ENCODE data around the gene CR1. TPM values are rescaled to one million over a fixed set of nuclear protein-coding genes. Genes with fewer than 3 reads are reported as not detected.

The CR1 gene
- total and polyA plus RNA-seq, 9 of the 15 experiments (the other 6 are each of a cell fraction or from before 2014, with no cell fraction given), result 0.07 to 0.47 (median 0.18) TPM

GRCh38 chr1:207463021-207463420, 32.9 kb upstream of the CR1 start (continued):
- TF ChIP-seq, protein P1, sequence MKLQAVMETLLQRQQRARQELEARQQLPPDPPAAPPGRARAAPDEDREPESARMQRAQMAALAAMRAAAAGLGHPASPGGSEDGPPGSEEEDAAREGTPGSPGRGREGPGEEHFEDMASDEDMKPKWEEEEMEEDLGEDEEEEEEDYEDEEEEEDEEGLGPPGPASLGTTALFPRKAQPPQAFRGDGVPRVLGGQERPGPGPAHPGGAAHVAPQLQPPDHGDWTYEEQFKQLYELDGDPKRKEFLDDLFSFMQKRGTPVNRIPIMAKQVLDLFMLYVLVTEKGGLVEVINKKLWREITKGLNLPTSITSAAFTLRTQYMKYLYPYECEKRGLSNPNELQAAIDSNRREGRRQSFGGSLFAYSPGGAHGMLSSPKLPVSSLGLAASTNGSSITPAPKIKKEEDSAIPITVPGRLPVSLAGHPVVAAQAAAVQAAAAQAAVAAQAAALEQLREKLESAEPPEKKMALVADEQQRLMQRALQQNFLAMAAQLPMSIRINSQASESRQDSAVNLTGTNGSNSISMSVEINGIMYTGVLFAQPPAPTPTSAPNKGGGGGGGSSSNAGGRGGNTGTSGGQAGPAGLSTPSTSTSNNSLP (IDR thresholded peaks at IDR 0.05; ENCODE audit: borderline replicate concordance, low read depth, low read length), result 0 out of 2 replicates have a peak, but pooled peaks have one; percentile 19
- TF ChIP-seq KDM1A (IDR thresholded peaks at IDR 0.05) (peak; percentile 40 to 41; a peak in 2 of 4 replicates), HOXB6 (CRISPR knock-in tag; IDR thresholded peaks at IDR 0.05; ENCODE audit: borderline replicate concordance) (no peak), FOXA1 (IDR thresholded peaks at IDR 0.05; ENCODE audit: borderline replicate concordance) (no peak), FOSL1 (tag; conservative IDR thresholded peaks at IDR 0.05) (peak; percentile 79), SRSF7 (optimal IDR thresholded peaks at IDR 0.05; ENCODE audit: low read depth, low read length) (no peak), SMARCB1 (IDR thresholded peaks at IDR 0.05; ENCODE audit: insufficient read length, low read depth) (peak; percentile 33), RCOR1 (IDR thresholded peaks at IDR 0.05; ENCODE audit: borderline replicate concordance in 1 of 2, low read depth in 2 of 2, low read length in 2 of 2) (peak in 1 of 2 experiments; percentile 35; a peak in 1 of 4 replicates), RNF2 (IDR thresholded peaks at IDR 0.05) (no peak), CEBPG (CRISPR knock-in tag; IDR thresholded peaks at IDR 0.05) (no peak), CEBPG (tag; conservative IDR thresholded peaks at IDR 0.05 in 1 of 2, IDR thresholded peaks at IDR 0.05 in 1 of 2) (peak in 1 of 2 experiments; percentile 52; a peak in 1 of 4 replicates), JUND (IDR thresholded peaks at IDR 0.05; ENCODE audit: borderline replicate concordance, low read depth, low read length) (peak; percentile 70), JUND (tag; IDR thresholded peaks at IDR 0.05; ENCODE audit: borderline replicate concordance, low read depth, low read length) (no peak; the same call in 1 of the 3 replicates), TSHZ1 (CRISPR knock-in tag; IDR thresholded peaks at IDR 0.05) (no peak), ZBTB1 (CRISPR knock-in tag; IDR thresholded peaks at IDR 0.05; ENCODE audit: borderline replicate concordance, low read depth) (no peak), GABPB2 (CRISPR knock-in tag; conservative IDR thresholded peaks at IDR 0.05) (no peak)
- TF ChIP-seq, protein P2, sequence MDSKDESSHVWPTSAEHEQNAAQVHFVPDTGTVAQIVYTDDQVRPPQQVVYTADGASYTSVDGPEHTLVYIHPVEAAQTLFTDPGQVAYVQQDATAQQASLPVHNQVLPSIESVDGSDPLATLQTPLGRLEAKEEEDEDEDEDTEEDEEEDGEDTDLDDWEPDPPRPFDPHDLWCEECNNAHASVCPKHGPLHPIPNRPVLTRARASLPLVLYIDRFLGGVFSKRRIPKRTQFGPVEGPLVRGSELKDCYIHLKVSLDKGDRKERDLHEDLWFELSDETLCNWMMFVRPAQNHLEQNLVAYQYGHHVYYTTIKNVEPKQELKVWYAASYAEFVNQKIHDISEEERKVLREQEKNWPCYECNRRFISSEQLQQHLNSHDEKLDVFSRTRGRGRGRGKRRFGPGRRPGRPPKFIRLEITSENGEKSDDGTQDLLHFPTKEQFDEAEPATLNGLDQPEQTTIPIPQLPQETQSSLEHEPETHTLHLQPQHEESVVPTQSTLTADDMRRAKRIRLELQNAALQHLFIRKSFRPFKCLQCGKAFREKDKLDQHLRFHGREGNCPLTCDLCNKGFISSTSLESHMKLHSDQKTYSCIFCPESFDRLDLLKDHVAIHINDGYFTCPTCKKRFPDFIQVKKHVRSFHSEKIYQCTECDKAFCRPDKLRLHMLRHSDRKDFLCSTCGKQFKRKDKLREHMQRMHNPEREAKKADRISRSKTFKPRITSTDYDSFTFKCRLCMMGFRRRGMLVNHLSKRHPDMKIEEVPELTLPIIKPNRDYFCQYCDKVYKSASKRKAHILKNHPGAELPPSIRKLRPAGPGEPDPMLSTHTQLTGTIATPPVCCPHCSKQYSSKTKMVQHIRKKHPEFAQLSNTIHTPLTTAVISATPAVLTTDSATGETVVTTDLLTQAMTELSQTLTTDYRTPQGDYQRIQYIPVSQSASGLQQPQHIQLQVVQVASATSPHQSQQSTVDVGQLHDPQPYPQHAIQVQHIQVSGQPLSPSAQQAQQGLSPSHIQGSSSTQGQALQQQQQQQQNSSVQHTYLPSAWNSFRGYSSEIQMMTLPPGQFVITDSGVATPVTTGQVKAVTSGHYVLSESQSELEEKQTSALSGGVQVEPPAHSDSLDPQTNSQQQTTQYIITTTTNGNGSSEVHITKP (IDR thresholded peaks at IDR 0.05; ENCODE audit: partially characterized antibody), result peak; percentile 37
- TF ChIP-seq, protein P3, sequence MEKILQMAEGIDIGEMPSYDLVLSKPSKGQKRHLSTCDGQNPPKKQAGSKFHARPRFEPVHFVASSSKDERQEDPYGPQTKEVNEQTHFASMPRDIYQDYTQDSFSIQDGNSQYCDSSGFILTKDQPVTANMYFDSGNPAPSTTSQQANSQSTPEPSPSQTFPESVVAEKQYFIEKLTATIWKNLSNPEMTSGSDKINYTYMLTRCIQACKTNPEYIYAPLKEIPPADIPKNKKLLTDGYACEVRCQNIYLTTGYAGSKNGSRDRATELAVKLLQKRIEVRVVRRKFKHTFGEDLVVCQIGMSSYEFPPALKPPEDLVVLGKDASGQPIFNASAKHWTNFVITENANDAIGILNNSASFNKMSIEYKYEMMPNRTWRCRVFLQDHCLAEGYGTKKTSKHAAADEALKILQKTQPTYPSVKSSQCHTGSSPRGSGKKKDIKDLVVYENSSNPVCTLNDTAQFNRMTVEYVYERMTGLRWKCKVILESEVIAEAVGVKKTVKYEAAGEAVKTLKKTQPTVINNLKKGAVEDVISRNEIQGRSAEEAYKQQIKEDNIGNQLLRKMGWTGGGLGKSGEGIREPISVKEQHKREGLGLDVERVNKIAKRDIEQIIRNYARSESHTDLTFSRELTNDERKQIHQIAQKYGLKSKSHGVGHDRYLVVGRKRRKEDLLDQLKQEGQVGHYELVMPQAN (IDR thresholded peaks at IDR 0.05; ENCODE audit: borderline replicate concordance), result no peak
